G401 (cell line): ENCODE results near the gene RTKN. TPM values are rescaled to one million over a fixed set of nuclear protein-coding genes. Genes with fewer than 3 reads are reported as not detected.

ENCODE experiments used
- DNase-seq: peaks from one replicate; pipeline ENCODE4 v3.0.0-alpha.2; 2015; ENCODE audit warnings: low spot score
- in situ Hi-C: cut with HindIII; loops from 2 replicates; pipeline ENCODE4 v1.10.0; 2016; ENCODE audit warnings: low sequenced_read_pairs, mixed read lengths
- total RNA-seq: library from RNA; depleted of rRNA; stranded (reverse); fragments of >200 nt; shearing (Covaris generic); gene quantifications from 2 replicates; pipeline ENCODE4 v1.2.3, GENCODE V29; 2014; rRNA removed

Gene RTKN
- total RNA-seq, 1 experiment from 2014 or later, result 46.5 TPM

- in situ Hi-C loops, result no loop called here
Measured at GRCh38 chr2:74391209-74391579, 50.5 kb downstream of the RTKN start.

DNA sequence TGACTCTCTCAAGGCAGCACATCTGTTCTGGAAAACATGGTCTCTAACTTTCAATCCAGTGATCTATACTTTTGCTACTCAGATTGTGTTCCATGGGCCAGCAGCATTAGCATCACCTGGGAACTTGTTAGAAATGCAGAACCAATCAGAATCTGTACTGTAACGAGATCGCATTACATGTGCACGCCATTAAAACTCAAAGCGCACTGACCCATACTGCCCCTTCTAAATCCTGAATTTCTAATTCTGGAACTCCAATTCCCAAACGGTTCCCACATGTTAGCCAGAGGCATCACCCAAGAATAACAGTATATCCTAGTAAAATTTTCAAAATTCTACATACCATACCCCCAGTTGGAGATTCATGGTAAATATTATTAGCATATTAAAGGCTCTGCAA, 51.1 kb downstream of the RTKN start:
- DNase-seq, result no peak
- in situ Hi-C loops, result no loop called here

More at GRCh38 chr2:74391209-74391579, 50.5 kb downstream of the RTKN start:
- DNase-seq, result peak; percentile 57

DNA sequence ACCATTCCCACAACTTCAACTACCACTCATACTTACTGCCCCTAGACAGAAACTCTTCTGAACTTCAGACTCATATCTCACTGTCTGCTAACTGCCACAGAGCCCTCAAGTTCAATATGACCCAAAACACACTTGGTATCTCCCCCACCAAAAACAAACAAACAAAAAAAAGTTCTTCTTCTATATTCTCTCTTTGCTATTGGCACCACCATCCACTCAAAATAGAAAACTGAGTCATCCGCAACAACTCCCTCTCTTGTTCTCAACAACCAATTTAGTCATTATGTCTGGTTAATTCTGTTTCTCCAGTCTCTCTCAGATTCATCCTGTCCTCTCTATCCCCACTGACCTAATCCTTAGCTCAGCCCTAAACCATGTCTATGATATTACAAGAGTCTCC, 54.4 kb downstream of the RTKN start:
- DNase-seq, result no peak
- in situ Hi-C loops, result no loop called here

DNA sequence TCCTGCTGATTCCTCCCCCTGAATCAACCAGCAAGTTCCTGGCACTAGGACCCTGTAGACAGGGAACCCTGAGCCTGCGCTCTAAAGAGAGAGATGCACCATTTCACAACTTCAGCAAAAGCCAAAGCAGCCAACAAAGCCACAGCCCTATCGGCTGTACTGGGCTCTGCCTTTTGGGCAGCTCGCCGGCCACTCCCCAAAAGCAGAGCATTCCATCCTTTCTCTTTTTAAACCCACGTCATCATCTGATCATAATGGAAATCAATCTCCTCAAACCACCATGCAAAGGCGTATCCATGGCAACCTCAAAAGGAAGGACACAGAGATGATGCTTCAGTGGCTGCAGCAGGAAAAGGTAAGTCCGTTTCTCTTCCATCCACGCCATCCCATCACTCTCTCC, 56.3 kb downstream of the RTKN start:
- DNase-seq, result peak; percentile 80
- in situ Hi-C loops, result no loop called here

DNA sequence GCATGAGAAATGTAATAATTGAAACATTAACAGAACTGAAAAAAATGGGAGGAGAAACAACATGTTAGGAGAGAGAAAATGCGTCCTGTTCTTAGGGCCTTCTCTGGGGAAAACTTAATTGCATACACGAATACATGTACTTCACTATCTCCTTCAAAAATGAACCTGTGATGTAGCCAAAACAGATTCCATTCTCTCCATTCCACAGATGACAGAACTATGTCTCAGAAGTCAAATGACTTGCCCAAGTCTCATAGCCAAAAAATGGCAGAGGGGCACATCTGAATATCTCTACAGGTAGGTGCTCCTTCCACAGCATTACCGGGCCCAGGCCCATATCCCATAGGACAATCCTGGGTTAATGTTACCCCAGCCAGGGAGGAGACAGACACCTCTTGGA, 57.7 kb downstream of the RTKN start:
- in situ Hi-C loops, result no loop called here
- no peak for DNase-seq

DNA sequence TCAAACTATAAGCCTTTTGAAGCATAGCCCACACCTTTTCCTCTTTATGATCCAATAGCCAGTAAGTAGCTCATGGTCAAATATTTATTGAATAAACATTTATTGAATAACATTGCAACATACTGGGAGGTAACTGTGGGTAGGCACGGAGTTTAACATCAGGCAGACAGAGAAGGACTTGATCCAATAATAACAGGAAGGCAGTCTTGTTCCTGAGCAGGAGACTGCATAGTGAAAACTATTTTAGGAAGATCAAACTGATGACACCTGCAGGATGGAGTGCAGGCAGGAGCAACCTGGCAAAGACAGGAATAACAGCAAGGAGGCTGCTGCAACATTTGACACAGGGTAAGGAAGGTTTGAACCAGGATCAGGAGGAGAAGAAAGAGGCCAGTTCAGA, 58.5 kb downstream of the RTKN start:
- DNase-seq, result peak; percentile 44
- in situ Hi-C loops, result no loop called here

DNA sequence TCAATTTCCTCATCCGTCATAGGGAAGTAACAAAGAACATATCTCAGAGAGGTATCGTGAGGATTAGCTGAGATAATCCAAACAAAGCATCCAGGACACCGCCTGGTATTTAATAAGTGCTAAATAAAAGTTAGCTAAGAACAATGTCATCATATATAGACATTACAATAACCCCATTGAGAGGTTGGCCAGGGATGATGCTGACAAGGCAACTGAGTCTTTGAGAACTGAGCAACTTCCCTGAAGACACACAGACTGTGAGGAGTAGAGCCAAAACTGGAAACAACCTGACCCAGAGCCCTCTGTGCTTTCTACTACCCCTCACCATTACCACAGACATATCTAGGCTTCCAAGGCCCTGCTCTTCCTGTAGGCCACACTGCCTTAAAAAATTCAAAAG, 60.0 kb downstream of the RTKN start:
- in situ Hi-C loops, result no loop called here
- no peak for DNase-seq

DNA sequence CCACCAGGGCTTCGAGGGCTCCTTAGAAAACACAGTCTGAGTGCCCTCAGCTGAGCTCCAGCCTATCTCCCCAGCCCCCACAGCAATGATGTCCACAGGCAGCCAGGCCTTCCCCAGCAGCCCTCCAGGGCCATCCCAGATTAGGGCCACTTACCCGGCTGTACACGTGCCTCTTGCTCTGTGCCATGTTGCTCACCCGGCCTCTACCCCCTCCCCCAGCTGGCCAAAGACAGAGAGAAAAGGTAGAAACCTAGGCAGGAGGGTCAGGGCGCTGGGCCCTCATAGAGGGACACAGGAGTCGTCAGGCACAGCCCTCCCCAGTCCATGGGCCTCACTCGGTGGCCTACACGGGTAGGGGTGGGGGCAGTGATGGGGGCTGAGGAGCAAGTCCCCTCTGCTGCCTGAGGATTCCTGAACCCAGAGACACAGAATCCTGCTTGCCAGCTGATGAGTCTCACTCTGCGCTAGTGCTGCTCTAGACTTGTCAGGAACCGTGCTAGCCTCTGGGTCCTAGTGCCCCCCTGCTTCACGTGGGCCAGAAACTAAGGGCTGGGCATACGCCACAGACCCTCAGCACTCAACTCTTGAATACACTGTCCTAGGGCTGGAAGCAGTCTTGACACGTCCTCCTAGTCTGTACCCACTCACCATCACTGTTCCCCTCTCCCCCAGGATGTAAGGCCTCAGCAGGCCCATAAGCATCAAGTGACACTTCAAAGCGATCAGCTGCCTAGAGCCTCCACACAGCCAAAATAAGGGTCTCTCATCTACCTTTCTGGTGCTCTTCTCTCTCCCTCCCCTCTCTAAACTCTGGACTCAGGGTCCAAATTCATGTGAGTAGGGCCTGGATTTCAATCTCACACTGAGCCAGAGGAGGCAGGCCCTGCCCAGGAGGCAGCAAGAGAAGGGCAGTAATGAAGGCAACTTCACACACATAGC, 61.6 kb downstream of the RTKN start, which contains the start of gene DCTN1:
Gene DCTN1, minus strand, starts transcription at position 461 of the 939 bp plus-strand sequence. Its CDS starts 274 bp downstream, at position 187.
- in situ Hi-C loops, result no loop called here
- peak; percentile 88 for DNase-seq

DNA sequence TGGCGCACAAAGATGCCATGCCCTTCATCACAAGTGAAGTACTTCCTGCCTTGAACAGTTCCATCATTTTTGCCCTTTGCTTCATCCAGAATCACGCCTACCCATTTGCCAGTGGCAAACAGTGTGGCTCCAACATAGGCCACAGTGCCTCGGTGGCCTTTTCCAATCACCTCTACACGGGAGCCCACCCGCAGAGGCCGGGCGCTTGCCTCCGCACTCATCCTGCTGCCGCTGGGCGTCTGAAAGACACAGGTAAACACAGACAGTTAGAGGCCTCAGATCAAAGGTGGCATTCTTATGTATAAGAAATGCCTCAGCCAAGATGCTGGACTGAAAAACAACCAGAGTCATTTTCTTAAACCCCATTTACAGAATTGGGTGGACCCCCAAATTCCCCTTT, 63.7 kb downstream of the RTKN start:
- no peak for DNase-seq
- in situ Hi-C loops, result no loop called here

DNA sequence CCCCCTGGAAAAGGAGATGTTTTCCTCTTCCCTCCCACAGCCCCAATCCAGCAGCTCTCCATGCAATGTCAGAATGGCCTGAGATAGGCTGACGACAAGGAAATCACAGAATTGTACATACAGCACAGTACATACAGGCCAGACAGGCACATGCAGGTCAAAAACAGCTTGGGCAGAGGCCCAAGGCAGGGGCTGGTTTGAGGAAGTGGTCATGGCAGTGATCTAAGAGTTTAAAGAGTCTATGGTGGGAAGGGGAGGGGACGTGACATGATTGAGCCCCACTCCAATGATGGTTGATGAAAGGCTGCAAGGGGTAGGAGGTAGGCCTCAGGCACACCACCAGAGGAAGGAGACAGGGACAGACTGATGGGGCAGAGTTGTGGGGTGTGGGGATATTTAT, 65.9 kb downstream of the RTKN start:
- no peak for DNase-seq
- in situ Hi-C loops, result no loop called here

Other genes starting within 250 kb of the RTKN start
- 133 and 221 TPM in 2 replicates for gene MTHFD2, start 243.3 kb downstream of the RTKN start, total RNA-seq
- gene SLC4A5, start 98.5 kb downstream of the RTKN start, total RNA-seq, result not detected in 2 replicates
- gene DCTN1, start 61.6 kb downstream of the RTKN start, total RNA-seq, result 124 and 145 TPM in 2 replicates
- gene C2orf81, start 20.3 kb downstream of the RTKN start, total RNA-seq, result 0.95 and 2.8 TPM in 2 replicates
- gene WDR54, start 20.2 kb downstream of the RTKN start, total RNA-seq, result 88.5 and 104 TPM in 2 replicates
- gene INO80B, start 13.2 kb upstream of the RTKN start, total RNA-seq, result 7.8 and 15.7 TPM in 2 replicates
- gene WBP1, start 16.5 kb upstream of the RTKN start, total RNA-seq, result 59.6 and 72.2 TPM in 2 replicates
- gene MOGS, start 23.4 kb upstream of the RTKN start, total RNA-seq, result 77.5 and 88.6 TPM in 2 replicates
- gene MRPL53, start 30.7 kb upstream of the RTKN start, total RNA-seq, result 33.2 and 58.9 TPM in 2 replicates
- gene CCDC142, start 41.1 kb upstream of the RTKN start, total RNA-seq, result 15.7 and 19.0 TPM in 2 replicates
- gene TTC31, start 41.1 kb upstream of the RTKN start, total RNA-seq, result 21.7 and 34.6 TPM in 2 replicates
- gene LBX2, start 57.7 kb upstream of the RTKN start, total RNA-seq, result not detected in 2 replicates
- 38.2 and 39.9 TPM in 2 replicates for gene PCGF1, start 65.8 kb upstream of the RTKN start, total RNA-seq
- gene TLX2, start 72.5 kb upstream of the RTKN start, total RNA-seq, result not detected in 2 replicates
- 0.81 TPM in 1 of 2 replicates, not detected in the other for gene DQX1, start 84.3 kb upstream of the RTKN start, total RNA-seq
- gene AUP1, start 87.8 kb upstream of the RTKN start, total RNA-seq, result 120 and 137 TPM in 2 replicates
- gene HTRA2, start 88.0 kb upstream of the RTKN start, total RNA-seq, result 62.1 and 62.8 TPM in 2 replicates
- 11.4 and 14.4 TPM in 2 replicates for gene LOXL3, start 112.0 kb upstream of the RTKN start, total RNA-seq
- 28.7 and 41.5 TPM in 2 replicates for gene DOK1, start 112.8 kb upstream of the RTKN start, total RNA-seq
- gene M1AP, start 206.4 kb upstream of the RTKN start, total RNA-seq, result 0.12 TPM in 1 of 2 replicates, not detected in the other
- gene SEMA4F, start 212.3 kb upstream of the RTKN start, total RNA-seq, result 8.9 and 13.9 TPM in 2 replicates